CD14-positive monocyte (primary cell): ENCODE results near the gene GRID1. TPM values are rescaled to one million over a fixed set of nuclear protein-coding genes. Genes with fewer than 3 reads are reported as not detected.

Source experiments
- DNase-seq, 3 donors: peaks; one replicate each; pipeline ENCODE4 v3.0.0-alpha.2; 2011 to 2022
- H2AFZ ChIP-seq: 2 replicates; pipeline ENCODE4 v1.6.0; 2012; ENCODE audit warnings: mild to moderate bottlenecking, low read depth, low read length, inconsistent platforms; ENCODE audit not compliant: insufficient read depth, poor library complexity, severe bottlenecking
- H3K27ac ChIP-seq, 2 donors: 1 replicate in 1 of 2; 2 replicates in 1 of 2; pipeline ENCODE4 v1.5.1; 2012 to 2013; ENCODE audit warnings: low read length in 2 of 2, control low read depth in 1 of 2, inconsistent platforms in 1 of 2, low read depth in 1 of 2, mild to moderate bottlenecking in 1 of 2
- H3K27me3 ChIP-seq, 2 donors: one replicate each; pipeline versions ENCODE4 v1.6.0 to v1.6.1; 2011 to 2013; ENCODE audit warnings: low read length in 2 of 2; ENCODE audit not compliant: control insufficient read depth in 2 of 2, insufficient read depth in 2 of 2
- H3K36me3 ChIP-seq, 2 donors: replicated peaks in 1 of 2; 1 replicate in 1 of 2; 2 replicates in 1 of 2; pipeline versions ENCODE4 v1.5.1 to v1.6.1; 2012 to 2013; ENCODE audit warnings: low read length in 2 of 2, control low read depth in 1 of 2, inconsistent platforms in 1 of 2, mild to moderate bottlenecking in 1 of 2; ENCODE audit not compliant: insufficient read depth in 2 of 2, control insufficient read depth in 1 of 2
- H3K4me1 ChIP-seq, 2 donors: 1 replicate in 1 of 2; 2 replicates in 1 of 2; pipeline versions ENCODE4 v1.5.1 to v1.6.1; 2012 to 2013; ENCODE audit warnings: low read length in 2 of 2, control low read depth in 1 of 2, inconsistent platforms in 1 of 2, mild to moderate bottlenecking in 1 of 2, moderate library complexity in 1 of 2; ENCODE audit not compliant: insufficient read depth in 2 of 2, control insufficient read depth in 1 of 2
- H3K4me2 ChIP-seq: replicated peaks from 2 replicates; pipeline ENCODE3; 2012; ENCODE audit warnings: low read length, moderate library complexity, mild to moderate bottlenecking; ENCODE audit not compliant: poor library complexity, severe bottlenecking; ENCODE audit errors: extremely low read depth
- H3K4me3 ChIP-seq, 3 experiments: fragments of 200-600 bp in 1 of 3; sonication (generic) in 1 of 3; replicated peaks in 1 of 3; 1 replicate in 2 of 3; 2 replicates in 1 of 3; pipeline ENCODE4 v1.5.1; 2011 to 2013; ENCODE audit warnings: low read length in 3 of 3, mild to moderate bottlenecking in 3 of 3, control low read depth in 2 of 3, low read depth in 2 of 3, inconsistent platforms in 1 of 3, moderate library complexity in 1 of 3
- H3K79me2 ChIP-seq: 2 replicates; pipeline ENCODE4 v1.6.0; 2012; ENCODE audit warnings: mild to moderate bottlenecking, control low read depth, inconsistent platforms, low read length, moderate library complexity; ENCODE audit not compliant: insufficient read depth
- H3K9ac ChIP-seq: 2 replicates; pipeline ENCODE4 v1.6.0; 2017; ENCODE audit warnings: low read length, mild to moderate bottlenecking; ENCODE audit not compliant: insufficient read depth, poor library complexity, severe bottlenecking
- H3K9me3 ChIP-seq, 2 donors: replicated peaks in 1 of 2; 1 replicate in 1 of 2; 2 replicates in 1 of 2; pipeline versions ENCODE4 v1.5.1 to v1.6.1; 2012 to 2013; ENCODE audit warnings: low read length in 2 of 2, control low read depth in 1 of 2; ENCODE audit not compliant: control insufficient read depth in 1 of 2, insufficient read depth in 1 of 2
- H4K20me1 ChIP-seq: 2 replicates; pipeline ENCODE4 v1.6.0; 2012; ENCODE audit warnings: mild to moderate bottlenecking, low read length, control low read depth, moderate library complexity; ENCODE audit not compliant: insufficient read depth
- H3K27ac Mint-ChIP-seq, 7 donors: one replicate each; pipeline ENCODE4 v1.8.0; 2020; ENCODE audit warnings: mild to moderate bottlenecking in 7 of 7, mixed read lengths in 7 of 7, moderate library complexity in 6 of 7, inconsistent platforms in 2 of 7
- H3K27me3 Mint-ChIP-seq, 3 donors: one replicate each; pipeline ENCODE4 v1.8.0; 2021 to 2022; ENCODE audit warnings: low read depth in 3 of 3, mild to moderate bottlenecking in 3 of 3, mixed read lengths in 3 of 3, moderate library complexity in 3 of 3, inconsistent platforms in 1 of 3
- H3K36me3 Mint-ChIP-seq, 2 donors: one replicate each; pipeline ENCODE4 v1.8.0; 2020; ENCODE audit warnings: mixed read lengths in 2 of 2, inconsistent platforms in 1 of 2, mild to moderate bottlenecking in 1 of 2
- H3K4me1 Mint-ChIP-seq: one replicate; pipeline ENCODE4 v1.8.0; 2020; ENCODE audit warnings: mild to moderate bottlenecking, mixed read lengths
- H3K4me3 Mint-ChIP-seq, 2 donors: one replicate each; pipeline ENCODE4 v1.8.0; 2020; ENCODE audit warnings: mild to moderate bottlenecking in 2 of 2, mixed read lengths in 2 of 2, moderate library complexity in 1 of 2
- H3K9me3 Mint-ChIP-seq, 7 donors: one replicate each; pipeline ENCODE4 v1.8.0; 2020 to 2022; ENCODE audit warnings: mixed read lengths in 7 of 7, mild to moderate bottlenecking in 6 of 7, moderate library complexity in 6 of 7, inconsistent platforms in 2 of 7
- CTCF ChIP-seq: fragments of 200-600 bp; IDR thresholded peaks from one replicate; pipeline ENCODE4 v1.8.0; 2022; ENCODE audit warnings: antibody characterized with exemption, mild to moderate bottlenecking
- WGBS: methylation state at CpG from one replicate; pipeline ENCODE4 v1.1.5; 2013; ENCODE audit warnings: missing lambda C conversion rate; ENCODE audit not compliant: insufficient coverage; 5-methylcytosine and 5-hydroxymethylcytosine counted together
- intact Hi-C, 2 donors: fragments of 100-400 bp; cut with micrococcal nuclease; formaldehyde crosslinking; loops; one replicate each; pipeline versions ENCODE4 v1.15.0 to v1.15.1; 2023
- polyA plus RNA-seq, 3 donors: library from polyadenylated mRNA; depleted of rRNA in 1 of 3; unstranded in 2 of 3; stranded (reverse) in 1 of 3; fragments of 300-500 nt in 2 of 3; fragments of >200 nt in 1 of 3; fragmentation: Illumina TruSeq in 2 of 3; gene quantifications; 1 replicate in 2 of 3; 2 replicates in 1 of 3; pipeline ENCODE4 v1.2.3, GENCODE V29; 2012 to 2021

Gene GRID1
- polyA plus RNA-seq, 3 donors: not detected

- DNase-seq: no peak
- Mint-ChIP-seq H3K4me3 (no peak overlapping the region), H3K27me3 (peaks cover 30 to 53% (median 41%) of the 10 kb centered on the region in 3 donors), H3K27ac (no peak overlapping the region), H3K36me3 (peaks cover 0 to 4% of the 10 kb centered on the region in 2 donors), H3K4me1 (peaks cover 7% of the 10 kb centered on the region), H3K9me3 (peaks cover 0 to 5% (median 0%) of the 10 kb centered on the region in 7 donors)
- H3K4me1 ChIP-seq: peaks cover 6 to 7% of the 10 kb centered on the region in 2 donors
- peaks cover 12 to 30% of the 10 kb centered on the region in 2 donors for H3K27me3 ChIP-seq
- no peak overlapping the region for H2AFZ ChIP-seq
- H3K27ac ChIP-seq: no peak overlapping the region
- H3K4me2 ChIP-seq: no peak overlapping the region
- no peak for TF ChIP-seq CTCF
- H3K79me2 ChIP-seq: no peaks in the 10 kb centered on the region
- H4K20me1 ChIP-seq: no peaks in the 10 kb centered on the region
- no peak overlapping the region for H3K9ac ChIP-seq
- H3K4me3 ChIP-seq: no peak overlapping the region
- WGBS: 94% methylated on average over 6 of the region's 9 CpGs
- H3K36me3 ChIP-seq: no peaks in the 10 kb centered on the region
- intact Hi-C loops: no loop called here
- H3K9me3 ChIP-seq: no peaks in the 10 kb centered on the region
Measured at GRCh38 chr10:86393362-86393761, 26.8 kb upstream of the GRID1 start.

GRCh38 chr10:86392723-86393094 lies 26.1 kb upstream of the GRID1 start:
- Histone ChIP-seq H4K20me1 (no peaks in the 10 kb centered on the region), H3K27ac (no peak overlapping the region), H3K27me3 (peaks cover 14 to 35% of the 10 kb centered on the region in 2 donors), H3K4me3 (no peak overlapping the region), H3K4me2 (no peak overlapping the region), H3K36me3 (no peaks in the 10 kb centered on the region), H3K9ac (no peak overlapping the region), H3K4me1 (peaks cover 6 to 7% of the 10 kb centered on the region in 2 donors), H3K9me3 (no peaks in the 10 kb centered on the region), H3K79me2 (no peaks in the 10 kb centered on the region), H2AFZ (no peak overlapping the region)
- peak overlapping the region in 2 of 7 donors; percentile 38 to 69 for H3K27ac Mint-ChIP-seq
- no peak for TF ChIP-seq CTCF
- intact Hi-C loops: no loop called here
- no peak for DNase-seq
- peaks cover 0 to 5% (median 2%) of the 10 kb centered on the region in 7 donors for H3K9me3 Mint-ChIP-seq
- peaks cover 0 to 8% of the 10 kb centered on the region in 2 donors for H3K36me3 Mint-ChIP-seq
- no peak overlapping the region for H3K4me3 Mint-ChIP-seq
- WGBS: 96% methylated on average over 6 of the region's 7 CpGs
- H3K4me1 Mint-ChIP-seq: peaks cover 9% of the 10 kb centered on the region
- peaks cover 34 to 54% (median 48%) of the 10 kb centered on the region in 3 donors for H3K27me3 Mint-ChIP-seq
